ENCODE measurements around the gene COL25A1. TPM values are rescaled to one million over a fixed set of nuclear protein-coding genes. Genes with fewer than 3 reads are reported as not detected.

COL25A1 gene
- total and polyA plus RNA-seq, 11 donors = 0.19 to 1.8 (median 0.50) TPM

- H3K36me3 ChIP-seq = no peaks in the 10 kb centered on the region
- ATAC-seq (no peak), DNase-seq (no peak)
- no peaks in the 10 kb centered on the region for H3K4me1 ChIP-seq
- intact Hi-C loops (cut with DNase I) = no loop called here
- 87 to 97% (median 96%) methylated on average over 1 of the region's 1 CpG for WGBS, 4 donors
- H3K9me3 ChIP-seq = no peaks in the 10 kb centered on the region
- H3K27me3 ChIP-seq = no peaks in the 10 kb centered on the region
- TF ChIP-seq CTCF (IDR thresholded peaks at IDR 0.05) (no peak), POLR2A (IDR thresholded peaks at IDR 0.05) (no peak)
- H3K4me3 ChIP-seq = no peak overlapping the region
- H3K27ac ChIP-seq = no peak overlapping the region
These were observed 268.5 kb downstream of the COL25A1 start for GRCh38 chr4:109033993-109034392.

GRCh38 chr4:109032671-109033070 lies 269.8 kb downstream of the COL25A1 start:
- H3K36me3 ChIP-seq = no peaks in the 10 kb centered on the region
- WGBS, 4 donors = 94 to 97% (median 96%) methylated on average over 5 of the region's 5 CpGs
- H3K4me1 ChIP-seq = no peaks in the 10 kb centered on the region
- H3K9me3 ChIP-seq = no peaks in the 10 kb centered on the region
- intact Hi-C loops (cut with DNase I) = no loop called here
- no peak overlapping the region for H3K4me3 ChIP-seq
- DNase-seq = no peak
- TF ChIP-seq CTCF (IDR thresholded peaks at IDR 0.05) (no peak), POLR2A (IDR thresholded peaks at IDR 0.05) (no peak)
- no peak for ATAC-seq
- H3K27ac ChIP-seq = no peak overlapping the region
- H3K27me3 ChIP-seq = no peaks in the 10 kb centered on the region

GRCh38 chr4:109029987-109030386 lies 272.5 kb downstream of the COL25A1 start:
- Histone ChIP-seq H3K4me1 (no peaks in the 10 kb centered on the region), H3K27ac (no peak overlapping the region), H3K9me3 (no peaks in the 10 kb centered on the region), H3K4me3 (no peak overlapping the region), H3K27me3 (no peaks in the 10 kb centered on the region), H3K36me3 (no peaks in the 10 kb centered on the region)
- TF ChIP-seq CTCF (IDR thresholded peaks at IDR 0.05) = no peak
- TF ChIP-seq POLR2A (IDR thresholded peaks at IDR 0.05) = no peak
- 63 to 77% (median 65%) methylated on average over 4 of the region's 4 CpGs for WGBS, 4 donors
- ATAC-seq (no peak), DNase-seq (no peak)
- intact Hi-C loops (cut with DNase I) = no loop called here

- Histone ChIP-seq H3K9me3 (peaks cover 0 to 8% (median 0%) of the 10 kb centered on the region in 12 donors), H3K27ac (no peak overlapping the region), H3K4me3 (no peak overlapping the region), H3K4me1 (no peaks in the 10 kb centered on the region), H3K36me3 (no peaks in the 10 kb centered on the region), H3K27me3 (no peaks in the 10 kb centered on the region)
- intact Hi-C loops (cut with DNase I) = no loop called here
- 55 to 86% (median 65%) methylated on average over 5 of the region's 5 CpGs for WGBS, 4 donors
- DNase-seq (no peak), ATAC-seq (no peak)
- no peak for TF ChIP-seq CTCF (IDR thresholded peaks at IDR 0.05)
- TF ChIP-seq POLR2A (IDR thresholded peaks at IDR 0.05) = no peak
These were observed 275.4 kb downstream of the COL25A1 start for GRCh38 chr4:109027016-109027500.

Data from heart left ventricle (tissue), 16 donors.